Right lobe of liver (tissue), 6 donors: ENCODE measurements around the gene CELF6. TPM values are rescaled to one million over a fixed set of nuclear protein-coding genes. Genes with fewer than 3 reads are reported as not detected.

Experiments
- ATAC-seq, 4 donors: fragments of 200-7000 bp; cut with Tn5 transposase; one replicate each; pipeline ENCODE4 v1.9.1; 2020; ENCODE audit warnings: mild to moderate bottlenecking in 4 of 4, moderate library complexity in 4 of 4
- DNase-seq, 3 donors: peaks; one replicate each; pipeline ENCODE4 v3.0.0-alpha.2; 2020
- H3K27ac ChIP-seq, 3 donors: fragments of 200-600 bp; one replicate each; pipeline ENCODE4 v1.8.0; 2022
- H3K27me3 ChIP-seq, 2 donors: fragments of 200-600 bp; one replicate each; pipeline ENCODE4 v1.8.0; 2022
- H3K36me3 ChIP-seq, 4 donors: fragments of 200-600 bp; sonication (generic) in 1 of 4; one replicate each; pipeline versions ENCODE4 v1.5.1 to v1.8.0; 2017 to 2022; ENCODE audit warnings: control low read depth in 1 of 4
- H3K4me1 ChIP-seq, 4 donors: fragments of 200-600 bp; sonication (generic) in 1 of 4; one replicate each; pipeline versions ENCODE4 v1.5.1 to v1.8.0; 2017 to 2022; ENCODE audit warnings: control low read depth in 1 of 4
- H3K4me3 ChIP-seq, 3 donors: fragments of 200-600 bp; one replicate each; pipeline ENCODE4 v1.8.0; 2022
- H3K9me3 ChIP-seq, 4 donors: fragments of 200-600 bp; sonication (generic) in 1 of 4; one replicate each; pipeline versions ENCODE4 v1.5.1 to v1.8.0; 2017 to 2022; ENCODE audit warnings: control low read depth in 1 of 4
- POLR2A ChIP-seq: fragments of 450-650 bp; IDR thresholded peaks from one replicate; pipeline ENCODE4 v1.6.1; 2017; ENCODE audit warnings: antibody characterized with exemption, mild to moderate bottlenecking
- WGBS: methylation state at CpG from one replicate; pipeline ENCODE4 v1.1.6; 2018; ENCODE audit warnings: low coverage, low lambda C conversion rate; ENCODE audit not compliant: insufficient coverage; ENCODE audit errors: missing lambda C conversion rate; 5-methylcytosine and 5-hydroxymethylcytosine counted together
- intact Hi-C, 2 donors: fragments of 100-400 bp; cut with DNase I; formaldehyde crosslinking; loops; one replicate each; pipeline versions ENCODE4 v1.11.2 to v1.14.1; 2022
- total RNA-seq, 6 experiments: library from RNA; depleted of rRNA in 2 of 6; stranded (reverse); fragments of >200 nt in 2 of 6; fragmentation: NEBNext Ultra II Directional in 3 of 6; extraction: Animal tissue kit (Norgen Biotek cat#: 25700) in 3 of 6; gene quantifications; one replicate each; pipeline versions ENCODE4 v1.1.0 to v1.2.4, GENCODE V29; 2016 to 2023
- TF ChIP-seq, protein P1 (sequence below), 4 donors: fragments of 200-600 bp in 3 of 4; fragments of 450-650 bp in 1 of 4; IDR thresholded peaks; one replicate each; pipeline versions ENCODE4 v1.5.1 to v1.8.0; 2016 to 2022; ENCODE audit warnings: antibody characterized with exemption in 4 of 4, mild to moderate bottlenecking in 2 of 4
- donor health status: DM: no; HTN: yes; CAD: no.
- donor health status: DM: no; HTN: no; CAD: no.
- donor health status: DM: no; HTN: no; CAD: no.
- donor health status: DM: no; HTN: yes; CAD: no.
- donor health status: DM: no; HTN: yes; CAD: no.

CELF6 gene
- total RNA-seq, 6 experiments from 2014 or later = 0.47 to 1.7 (median 1.2) TPM

DNA sequence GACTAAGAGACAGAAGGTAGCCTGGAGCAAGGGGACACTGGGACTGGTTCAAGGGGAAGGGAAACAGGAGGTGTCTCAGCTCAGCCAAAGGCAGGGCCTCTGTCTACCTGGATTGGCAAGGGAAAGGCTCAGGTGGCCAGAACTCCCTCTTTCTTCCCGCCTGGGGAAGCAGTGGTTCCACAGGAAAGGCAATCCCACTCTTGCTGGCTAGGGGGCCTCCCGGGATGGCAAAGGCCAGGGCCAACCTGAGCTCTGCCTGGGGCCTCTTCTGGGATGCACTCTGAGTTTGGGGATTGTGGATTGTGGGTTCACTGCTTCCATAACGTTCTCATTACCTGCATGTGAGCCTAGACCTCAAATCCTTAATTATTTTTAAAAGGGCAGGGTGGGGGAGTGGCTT lies 34.6 kb downstream of the CELF6 start:
- Histone ChIP-seq H3K27ac (no peak overlapping the region), H3K4me3 (no peak overlapping the region), H3K9me3 (no peaks in the 10 kb centered on the region), H3K27me3 (no peaks in the 10 kb centered on the region), H3K36me3 (no peaks in the 10 kb centered on the region), H3K4me1 (peaks cover 0 to 11% (median 4%) of the 10 kb centered on the region in 4 donors)
- TF ChIP-seq, protein P1, sequence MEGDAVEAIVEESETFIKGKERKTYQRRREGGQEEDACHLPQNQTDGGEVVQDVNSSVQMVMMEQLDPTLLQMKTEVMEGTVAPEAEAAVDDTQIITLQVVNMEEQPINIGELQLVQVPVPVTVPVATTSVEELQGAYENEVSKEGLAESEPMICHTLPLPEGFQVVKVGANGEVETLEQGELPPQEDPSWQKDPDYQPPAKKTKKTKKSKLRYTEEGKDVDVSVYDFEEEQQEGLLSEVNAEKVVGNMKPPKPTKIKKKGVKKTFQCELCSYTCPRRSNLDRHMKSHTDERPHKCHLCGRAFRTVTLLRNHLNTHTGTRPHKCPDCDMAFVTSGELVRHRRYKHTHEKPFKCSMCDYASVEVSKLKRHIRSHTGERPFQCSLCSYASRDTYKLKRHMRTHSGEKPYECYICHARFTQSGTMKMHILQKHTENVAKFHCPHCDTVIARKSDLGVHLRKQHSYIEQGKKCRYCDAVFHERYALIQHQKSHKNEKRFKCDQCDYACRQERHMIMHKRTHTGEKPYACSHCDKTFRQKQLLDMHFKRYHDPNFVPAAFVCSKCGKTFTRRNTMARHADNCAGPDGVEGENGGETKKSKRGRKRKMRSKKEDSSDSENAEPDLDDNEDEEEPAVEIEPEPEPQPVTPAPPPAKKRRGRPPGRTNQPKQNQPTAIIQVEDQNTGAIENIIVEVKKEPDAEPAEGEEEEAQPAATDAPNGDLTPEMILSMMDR (IDR thresholded peaks at IDR 0.05) = no peak
- TF ChIP-seq POLR2A = no peak
- WGBS = 46% methylated on average over 2 of the region's 3 CpGs
- no peak for ATAC-seq
- intact Hi-C loops = loop anchor here (10.0 kb wide), 2 partner anchors 81 to 91 kb away; partner anchors contain the start of gene GRAMD2A (in 1 of the 2)
- DNase-seq = no peak

DNA sequence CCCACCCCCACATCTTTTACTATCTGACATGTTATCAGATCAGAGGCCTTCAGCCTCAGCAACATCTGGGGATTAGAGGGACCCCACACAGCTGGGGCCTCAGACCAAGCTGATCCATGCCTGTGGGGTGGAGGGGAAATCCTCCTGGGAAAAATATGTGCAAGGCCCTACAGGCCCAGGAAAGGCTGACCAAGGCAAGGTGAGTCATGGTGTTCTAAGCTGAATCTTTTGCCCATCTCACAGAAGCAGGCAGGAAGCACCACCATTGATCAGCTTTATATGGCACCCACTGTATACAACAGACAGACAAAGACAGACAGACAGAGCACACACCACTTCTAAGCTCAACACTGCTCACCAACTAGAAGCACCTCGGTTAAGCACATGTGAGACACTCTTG lies 35.2 kb downstream of the CELF6 start:
- no peak overlapping the region for H3K4me3 ChIP-seq
- DNase-seq (no peak), ATAC-seq (no peak)
- TF ChIP-seq, protein P1 (IDR thresholded peaks at IDR 0.05) = no peak
- TF ChIP-seq POLR2A = no peak
- H3K36me3 ChIP-seq = no peaks in the 10 kb centered on the region
- intact Hi-C loops = loop anchor here (10.0 kb wide), 2 partner anchors 80 to 90 kb away; partner anchors contain the start of gene GRAMD2A (in 1 of the 2)
- H3K27ac ChIP-seq = no peak overlapping the region
- H3K9me3 ChIP-seq = no peaks in the 10 kb centered on the region
- no peaks in the 10 kb centered on the region for H3K27me3 ChIP-seq
- peaks cover 0 to 12% (median 4%) of the 10 kb centered on the region in 4 donors for H3K4me1 ChIP-seq
- 82% methylated on average over 1 of the region's 1 CpG for WGBS

DNA sequence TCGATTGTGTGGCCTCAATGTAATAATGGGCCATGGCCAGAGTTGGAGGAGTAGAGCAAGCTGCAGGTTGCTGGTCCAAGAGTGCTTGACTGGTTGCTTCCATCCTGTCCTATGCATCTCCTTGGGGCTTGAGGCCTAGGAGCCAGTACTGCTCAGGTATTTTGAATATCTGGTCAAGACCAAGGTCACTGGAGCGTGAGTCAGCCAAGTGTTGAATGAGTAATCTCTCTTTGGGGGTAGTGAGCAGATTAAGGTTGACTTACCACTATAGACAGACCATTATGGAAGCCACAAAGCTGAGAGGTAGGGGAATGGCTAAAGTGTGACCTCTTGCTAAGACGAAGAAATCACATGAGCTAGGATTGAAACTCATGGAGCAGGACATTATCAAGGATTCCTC lies 38.2 kb downstream of the CELF6 start:
- intact Hi-C loops = loop anchor here (10.0 kb wide), 2 partner anchors 77 to 87 kb away; partner anchors contain the start of gene GRAMD2A (in 1 of the 2)
- H3K9me3 ChIP-seq = no peaks in the 10 kb centered on the region
- no peak for DNase-seq
- H3K36me3 ChIP-seq = no peaks in the 10 kb centered on the region
- no peaks in the 10 kb centered on the region for H3K27me3 ChIP-seq
- H3K4me1 ChIP-seq = peaks cover 0 to 12% (median 4%) of the 10 kb centered on the region in 4 donors
- TF ChIP-seq POLR2A = no peak
- TF ChIP-seq, protein P1 (IDR thresholded peaks at IDR 0.05) = no peak
- H3K27ac ChIP-seq = no peak overlapping the region
- WGBS = 94% methylated on average over 2 of the region's 3 CpGs
- ATAC-seq = no peak
- H3K4me3 ChIP-seq = no peak overlapping the region

DNA sequence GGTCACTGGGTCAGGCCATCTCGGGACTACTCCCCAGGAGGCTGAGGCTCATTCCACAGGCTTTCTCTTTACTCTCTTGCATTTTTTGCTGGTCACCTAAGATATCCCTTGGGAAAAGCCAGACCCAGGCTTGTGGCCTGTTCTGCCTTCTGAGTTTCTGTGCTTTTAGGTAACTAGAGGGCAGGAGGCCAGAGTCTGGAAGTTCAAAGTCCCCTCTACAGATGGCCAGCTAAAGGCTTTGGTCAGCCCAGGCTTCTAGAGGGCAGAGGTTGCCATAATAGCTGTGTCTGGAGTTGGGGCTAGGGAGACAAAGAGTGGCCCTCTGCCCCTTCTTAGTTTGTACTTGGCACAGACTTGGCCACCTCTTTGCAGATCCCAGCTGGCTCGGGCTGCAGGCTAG lies 39.2 kb downstream of the CELF6 start:
- intact Hi-C loops = loop anchor here (10.0 kb wide), 2 partner anchors 76 to 86 kb away; partner anchors contain the start of gene GRAMD2A (in 1 of the 2)
- Histone ChIP-seq H3K36me3 (no peaks in the 10 kb centered on the region), H3K9me3 (no peaks in the 10 kb centered on the region), H3K4me3 (no peak overlapping the region), H3K27ac (no peak overlapping the region), H3K4me1 (peaks cover 0 to 12% (median 4%) of the 10 kb centered on the region in 4 donors), H3K27me3 (no peaks in the 10 kb centered on the region)
- DNase-seq (peak in 1 of 3 donors; percentile 71), ATAC-seq (peak; percentile 76 to 97 (median 81))
- TF ChIP-seq, protein P1 (IDR thresholded peaks at IDR 0.05) = no peak
- WGBS = 51% methylated on average over 2 of the region's 2 CpGs
